ENCODE data around the gene LDLRAD2.

Gene LDLRAD2

GRCh38 chr1:21855257-21856096 is 43.4 kb downstream of the LDLRAD2 start:
- DNase-seq (no peak), ATAC-seq (peak; percentile 36)
- Mint-ChIP-seq H3K27ac (no peak overlapping the region), H3K4me1 (peaks cover 12% of the 10 kb centered on the region), H3K9me3 (no peaks in the 10 kb centered on the region), H3K27me3 (no peaks in the 10 kb centered on the region), H3K4me3 (no peak overlapping the region)

GRCh38 chr1:21857142-21857839 is 45.2 kb downstream of the LDLRAD2 start:
- DNase-seq, result no peak
- Mint-ChIP-seq H3K4me1 (peaks cover 8% of the 10 kb centered on the region), H3K27ac (peak overlapping the region in 1 of 2 donors; percentile 7), H3K27me3 (no peaks in the 10 kb centered on the region), H3K4me3 (no peak overlapping the region), H3K9me3 (no peaks in the 10 kb centered on the region)
- no peak for ATAC-seq

- Mint-ChIP-seq H3K9me3 (no peaks in the 10 kb centered on the region), H3K27ac (peak overlapping the region in 1 of 2 donors; percentile 7), H3K4me1 (peaks cover 7% of the 10 kb centered on the region), H3K27me3 (no peaks in the 10 kb centered on the region), H3K4me3 (no peak overlapping the region)
- no peak for ATAC-seq
- DNase-seq, result no peak
Observed at GRCh38 chr1:21857840-21858670, 46.0 kb downstream of the LDLRAD2 start.

DNA sequence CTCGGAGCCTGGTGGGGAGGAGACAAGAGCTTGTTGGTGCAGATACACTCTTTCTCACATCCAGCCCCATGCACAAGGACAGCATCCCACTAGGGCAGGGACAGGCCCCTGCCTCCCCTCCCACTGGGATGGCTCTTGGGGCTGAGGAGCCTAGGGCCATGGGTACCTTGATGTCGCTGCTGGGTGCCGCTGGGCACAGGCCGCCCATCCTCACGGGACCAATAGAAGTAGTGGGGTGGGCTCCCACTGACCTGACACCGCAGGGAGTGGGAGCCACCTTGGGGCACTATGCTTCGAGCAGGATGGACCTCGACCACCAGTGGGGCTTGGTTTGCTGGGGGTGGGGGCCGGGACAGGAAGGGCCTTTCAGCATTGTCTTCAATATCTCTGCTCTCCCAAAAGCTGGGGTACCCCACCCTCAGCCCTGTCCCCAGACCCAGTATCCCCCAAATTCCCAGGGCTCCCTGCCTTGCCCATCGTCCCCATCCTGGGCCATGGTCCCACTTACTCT is 47.7 kb downstream of the LDLRAD2 start:
- Mint-ChIP-seq H3K27me3 (no peaks in the 10 kb centered on the region), H3K27ac (no peak overlapping the region), H3K9me3 (no peaks in the 10 kb centered on the region), H3K4me1 (peaks cover 7% of the 10 kb centered on the region), H3K4me3 (no peak overlapping the region)
- ATAC-seq, result no peak
- no peak for DNase-seq

DNA sequence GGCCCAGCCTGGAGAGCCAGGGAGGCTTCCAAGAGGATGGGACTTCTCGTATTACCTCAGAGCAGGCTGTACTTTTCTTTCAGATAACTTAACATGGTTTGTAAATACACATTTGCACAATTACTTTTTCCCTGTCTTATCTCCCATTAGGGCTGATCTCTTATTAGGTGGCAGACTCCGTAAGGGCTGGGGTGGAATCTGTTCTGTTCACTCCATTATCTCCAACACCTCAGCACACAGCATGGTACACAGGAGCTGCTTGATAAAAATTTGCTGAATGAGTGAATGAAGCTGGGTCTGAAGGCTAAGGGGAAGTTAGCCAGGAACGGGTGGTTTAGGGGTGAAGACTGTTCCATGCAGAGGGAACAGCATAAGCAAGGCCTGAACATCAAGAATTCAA is 48.9 kb downstream of the LDLRAD2 start:
- Mint-ChIP-seq H3K4me3 (no peak overlapping the region), H3K4me1 (peaks cover 7% of the 10 kb centered on the region), H3K9me3 (no peaks in the 10 kb centered on the region), H3K27me3 (no peaks in the 10 kb centered on the region), H3K27ac (no peak overlapping the region)
- no peak for DNase-seq
- ATAC-seq, result no peak

DNA sequence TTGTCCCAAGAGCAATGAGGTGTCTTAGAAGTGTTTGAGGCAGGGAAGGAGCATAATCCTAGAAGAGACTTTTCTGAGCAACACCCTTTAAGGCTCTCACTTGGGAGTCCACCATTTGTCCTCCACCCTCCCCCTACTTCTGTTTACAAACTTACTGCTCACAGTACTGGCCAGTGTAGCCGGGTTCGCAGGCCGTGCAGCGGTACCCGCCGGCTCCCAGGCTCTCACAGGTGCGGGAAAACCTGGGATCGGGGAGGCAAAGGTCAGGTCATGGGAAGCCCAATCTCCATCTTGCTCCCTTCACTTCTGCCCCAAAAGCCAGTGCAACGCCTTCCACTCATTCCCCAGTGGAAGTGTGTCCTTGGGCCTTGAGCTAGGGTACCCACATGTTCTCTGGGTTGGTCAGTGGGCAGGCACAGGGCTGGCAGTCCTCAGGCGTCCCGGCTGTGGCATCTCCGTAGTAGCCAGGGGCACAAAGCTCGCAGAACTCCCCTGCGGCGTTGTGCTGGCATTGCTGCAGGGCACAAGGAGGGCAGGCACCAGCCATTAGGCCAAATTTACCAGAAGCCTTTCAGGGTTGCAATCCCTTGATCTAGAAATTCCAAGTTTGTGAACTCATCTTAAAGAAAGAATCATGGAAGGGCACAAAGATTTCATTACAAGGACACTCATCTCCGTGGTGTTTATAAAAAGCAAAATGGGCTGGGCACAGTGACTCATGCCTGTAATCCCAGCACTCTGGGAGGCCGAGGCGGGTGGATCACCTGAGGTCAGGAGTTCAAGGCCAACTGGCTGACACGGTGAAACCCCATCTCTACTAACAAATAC is 49.8 kb downstream of the LDLRAD2 start:
- ATAC-seq (no peak), DNase-seq (no peak)
- Mint-ChIP-seq H3K4me1 (peaks cover 7% of the 10 kb centered on the region), H3K27me3 (no peaks in the 10 kb centered on the region), H3K27ac (no peak overlapping the region), H3K4me3 (no peak overlapping the region), H3K9me3 (no peaks in the 10 kb centered on the region)

- Mint-ChIP-seq H3K27ac (no peak overlapping the region), H3K9me3 (no peaks in the 10 kb centered on the region), H3K27me3 (no peaks in the 10 kb centered on the region), H3K4me1 (no peaks in the 10 kb centered on the region), H3K4me3 (no peak overlapping the region)
- ATAC-seq (peak; percentile 33), DNase-seq (no peak)
Observed at GRCh38 chr1:21863981-21864380, 51.9 kb downstream of the LDLRAD2 start.

- DNase-seq (no peak), ATAC-seq (no peak)
- Mint-ChIP-seq H3K27ac (no peak overlapping the region), H3K27me3 (no peaks in the 10 kb centered on the region), H3K4me3 (no peak overlapping the region), H3K4me1 (no peaks in the 10 kb centered on the region), H3K9me3 (no peaks in the 10 kb centered on the region)
Observed at GRCh38 chr1:21864730-21865129, 52.7 kb downstream of the LDLRAD2 start.

- Mint-ChIP-seq H3K4me1 (no peaks in the 10 kb centered on the region), H3K4me3 (no peak overlapping the region), H3K27ac (peak overlapping the region in 1 of 2 donors; percentile 19), H3K27me3 (no peaks in the 10 kb centered on the region), H3K9me3 (no peaks in the 10 kb centered on the region)
- DNase-seq, result no peak
- no peak for ATAC-seq
Observed at GRCh38 chr1:21865609-21865942, 53.5 kb downstream of the LDLRAD2 start.

- DNase-seq (no peak), ATAC-seq (no peak)
- Mint-ChIP-seq H3K27ac (no peak overlapping the region), H3K9me3 (no peaks in the 10 kb centered on the region), H3K4me1 (no peaks in the 10 kb centered on the region), H3K27me3 (no peaks in the 10 kb centered on the region), H3K4me3 (no peak overlapping the region)
Observed at GRCh38 chr1:21865943-21866706, 54.1 kb downstream of the LDLRAD2 start.

DNA sequence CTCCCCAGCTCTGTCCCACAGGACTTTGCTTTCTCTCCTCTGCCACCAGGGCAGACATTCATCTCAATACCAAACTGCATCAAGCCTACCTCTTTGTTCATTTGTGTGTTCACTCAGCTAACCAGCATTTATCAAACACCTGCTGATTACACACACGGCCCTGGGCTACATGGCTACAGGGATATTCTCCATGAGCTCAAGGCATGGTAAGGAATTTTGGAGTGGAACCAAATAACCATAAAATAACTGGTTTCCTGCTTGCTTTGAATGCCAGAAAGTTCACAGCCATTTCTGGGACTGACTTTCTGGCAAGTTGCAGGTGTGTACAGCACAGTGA is 54.6 kb downstream of the LDLRAD2 start:
- Mint-ChIP-seq H3K4me3 (no peak overlapping the region), H3K27ac (no peak overlapping the region), H3K27me3 (no peaks in the 10 kb centered on the region), H3K9me3 (no peaks in the 10 kb centered on the region), H3K4me1 (peaks cover under 1% of the 10 kb centered on the region)
- DNase-seq (no peak), ATAC-seq (no peak)

GRCh38 chr1:21867451-21867996 is 55.5 kb downstream of the LDLRAD2 start:
- Mint-ChIP-seq H3K4me3 (no peak overlapping the region), H3K27me3 (no peaks in the 10 kb centered on the region), H3K27ac (peak overlapping the region in 1 of 2 donors; percentile 84), H3K9me3 (no peaks in the 10 kb centered on the region), H3K4me1 (peaks cover 9% of the 10 kb centered on the region)
- DNase-seq (no peak), ATAC-seq (no peak)

GRCh38 chr1:21868482-21868881 is 56.4 kb downstream of the LDLRAD2 start:
- H3K4me3 Mint-ChIP-seq, result no peak overlapping the region
- no peak overlapping the region for H3K27ac Mint-ChIP-seq
- peaks cover 10% of the 10 kb centered on the region for H3K4me1 Mint-ChIP-seq
- H3K27me3 Mint-ChIP-seq, result no peaks in the 10 kb centered on the region
- DNase-seq (no peak), ATAC-seq (no peak)
- no peaks in the 10 kb centered on the region for H3K9me3 Mint-ChIP-seq

DNA sequence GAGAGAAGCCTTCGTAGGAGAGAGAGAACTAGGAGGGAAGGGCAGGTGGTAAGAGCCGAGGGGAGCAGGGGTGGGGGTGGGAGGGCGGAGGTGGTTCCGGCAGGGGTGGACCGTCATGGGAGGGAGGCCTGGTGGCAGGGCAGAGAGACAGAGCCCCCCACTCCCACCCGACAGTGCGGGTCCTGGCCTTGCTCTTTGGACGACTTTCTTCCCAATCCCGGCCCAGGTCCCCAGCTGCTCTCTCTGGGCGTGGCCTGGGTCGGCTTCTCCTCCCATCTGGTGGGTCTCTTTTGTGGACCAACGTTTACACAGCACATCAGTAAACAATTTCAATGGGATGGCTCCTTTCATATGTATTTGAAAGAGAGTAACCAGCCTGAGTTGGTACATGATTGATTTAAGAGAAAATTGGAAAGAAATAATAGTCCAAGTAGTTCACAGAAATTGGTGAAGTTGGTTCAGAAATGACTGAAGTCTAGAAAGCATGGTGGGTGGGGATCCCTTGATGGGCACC is 56.9 kb downstream of the LDLRAD2 start:
- H3K27me3 Mint-ChIP-seq, result no peaks in the 10 kb centered on the region
- peak overlapping the region; percentile 3 to 88 for H3K27ac Mint-ChIP-seq
- ATAC-seq, result no peak

More for the DNA sequence above, 56.9 kb downstream of the LDLRAD2 start:
- H3K4me1 Mint-ChIP-seq, result peaks cover 10% of the 10 kb centered on the region
- no peak overlapping the region for H3K4me3 Mint-ChIP-seq
- no peak for DNase-seq
- no peaks in the 10 kb centered on the region for H3K9me3 Mint-ChIP-seq
